Heart right ventricle (tissue), 16 donors: ENCODE results near the gene HSPB9. TPM values are rescaled to one million over a fixed set of nuclear protein-coding genes. Genes with fewer than 3 reads are reported as not detected.

Experiments
- ATAC-seq, 8 donors: fragments of 200-7000 bp; cut with Tn5 transposase; one replicate each; pipeline ENCODE4 v1.9.1; 2020; ENCODE audit warnings: mild to moderate bottlenecking in 8 of 8, moderate library complexity in 8 of 8, moderate number of reproducible peaks in 1 of 8
- DNase-seq, 2 donors: peaks; one replicate each; pipeline ENCODE4 v3.0.0-alpha.2; 2020
- H3K27ac ChIP-seq, 10 donors: fragments of 200-600 bp; sonication (generic) in 2 of 10; one replicate each; pipeline versions ENCODE4 v1.5.0 to v1.8.0; 2020 to 2022; ENCODE audit warnings: mild to moderate bottlenecking in 3 of 10
- H3K27me3 ChIP-seq, 7 donors: fragments of 200-600 bp; one replicate each; pipeline ENCODE4 v1.8.0; 2021 to 2022; ENCODE audit warnings: mild to moderate bottlenecking in 2 of 7
- H3K36me3 ChIP-seq, 9 donors: fragments of 200-600 bp; sonication (generic) in 1 of 9; one replicate each; pipeline versions ENCODE4 v1.5.0 to v1.8.0; 2020 to 2022; ENCODE audit warnings: mild to moderate bottlenecking in 2 of 9
- H3K4me1 ChIP-seq, 9 donors: fragments of 200-600 bp; sonication (generic) in 1 of 9; one replicate each; pipeline versions ENCODE4 v1.5.0 to v1.8.0; 2020 to 2022; ENCODE audit warnings: mild to moderate bottlenecking in 4 of 9
- H3K4me3 ChIP-seq, 10 donors: fragments of 200-600 bp; sonication (generic) in 2 of 10; one replicate each; pipeline versions ENCODE4 v1.5.0 to v1.8.0; 2020 to 2022; ENCODE audit warnings: mild to moderate bottlenecking in 7 of 10, moderate library complexity in 2 of 10
- H3K9me3 ChIP-seq, 11 donors: fragments of 200-600 bp in 10 of 11; sonication (generic) in 2 of 11; one replicate each; pipeline versions ENCODE4 v1.5.0 to v1.8.0; 2013 to 2022; ENCODE audit warnings: mild to moderate bottlenecking in 2 of 11, control low read depth in 1 of 11, moderate library complexity in 1 of 11
- WGBS, 2 donors: extraction: QIAGEN DNeasy Blood & Tissue Kit; methylation state at CpG; one replicate each; pipeline ENCODE4 v1.1.7; 2013; ENCODE audit warnings: inconsistent platforms in 1 of 2; 5-methylcytosine and 5-hydroxymethylcytosine counted together
- intact Hi-C, 10 donors: fragments of 100-400 bp; cut with DNase I; formaldehyde crosslinking; loops; one replicate each; pipeline versions ENCODE4 v1.11.1 to v1.14.2; 2022
- polyA plus RNA-seq, 2 donors: library from polyadenylated mRNA; stranded (reverse); fragments of 200-250 nt; gene quantifications; one replicate each; pipeline ENCODE4 v1.2.3, GENCODE V29; 2013
- total RNA-seq, 10 donors: library from RNA; stranded (reverse); fragmentation: NEBNext Ultra II Directional in 3 of 10; extraction: Animal tissue kit (Norgen Biotek cat#: 25700) in 3 of 10; gene quantifications; one replicate each; pipeline versions ENCODE4 v1.2.1 to v1.2.4, GENCODE V29; 2021 to 2023
- TF ChIP-seq, protein P1 (sequence below), 9 donors: fragments of 200-600 bp; sonication (generic) in 2 of 9; IDR thresholded peaks; one replicate each; pipeline versions ENCODE4 v1.5.0 to v1.8.0; 2021 to 2022; ENCODE audit warnings: antibody characterized with exemption in 9 of 9, mild to moderate bottlenecking in 5 of 9, moderate library complexity in 1 of 9
- donor health status: Arrhythmogenic right ventricular cardiomyopathy.
- donor health status: ischemic (EF 13 %, LVEDD 7.1; RV severe dilation, severe dysfunction).
- donor health status: healthy with polysubstance abuse.
- donor health status: DM: no; HTN: yes; CAD: no.
- donor health status: DM: no; HTN: no; CAD: no.
- donor health status: ischemic (EF 25% LVEDD 6.9; RV normal size, moderate dysfunction).
- donor health status: ischemic (EF 25% LVEDD 5.7; RV mildly dilated, moderate dysfunction).
- donor health status: healthy.
- donor health status: DM: yes; HTN: yes; CAD: no.
- donor health status: Ischemic cardiomyopathy.
- donor health status: ischemic (EF 35%, LVEDD 5.7; RV mildly dilated, moderate dysfunction).
- donor health status: nonischemic (EF 11% LVEDD 7.7; RV severe dilation, severe dysfunction).
- donor health status: DM: yes; HTN: yes; CAD: no.
- donor health status: PGD.
- donor health status: ischemic (EF 29% LVEDD 5.4; RV normal size, mild dysfunction).
- donor health status: nonischemic (EF 23%, LVEDD 6.1; RV moderate dilation, normal function).

Gene HSPB9
- total and polyA plus RNA-seq, 12 donors = 0.01 to 0.29 (median 0.23) TPM; not detected in 9

DNA sequence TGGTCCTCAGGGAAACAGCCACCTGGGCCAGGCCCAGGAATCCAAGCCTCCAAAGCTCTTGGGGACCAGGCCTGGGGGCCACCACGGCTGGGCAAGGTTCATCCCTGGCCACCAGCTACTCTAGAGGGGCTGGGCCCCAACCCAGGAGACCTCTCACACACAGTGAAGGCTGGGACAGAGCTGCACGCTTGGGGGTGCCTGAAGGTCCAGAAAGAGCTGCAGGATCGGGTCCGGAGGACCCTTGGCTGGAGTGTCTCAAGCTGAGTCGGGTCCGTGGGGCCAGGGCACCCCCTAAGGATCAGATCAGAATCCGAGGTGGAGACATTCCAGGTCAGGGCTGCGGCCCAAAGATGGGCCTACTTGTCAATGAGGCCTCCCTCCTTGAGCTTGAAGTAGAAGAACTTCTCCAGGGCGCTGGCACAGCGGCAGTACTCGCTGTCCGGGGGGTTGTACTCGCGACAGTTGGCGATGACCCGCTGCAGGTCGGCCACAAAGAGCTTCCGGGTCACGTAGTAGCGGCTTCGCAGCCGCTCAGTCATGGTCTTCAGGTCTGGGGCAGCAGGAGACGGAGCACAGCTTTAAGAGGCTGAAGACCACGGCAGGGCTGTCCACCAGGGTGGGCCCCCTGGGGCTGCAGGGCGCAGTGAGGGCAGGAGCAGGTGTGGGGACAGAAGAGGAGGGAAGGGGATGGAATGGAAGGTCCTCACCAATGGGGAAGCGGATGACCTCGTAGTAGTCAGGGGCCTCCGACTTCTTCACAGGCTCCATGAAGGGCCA lies 9.1 kb upstream of the HSPB9 start:
- peaks cover 0 to 76% (median 0%) of the 10 kb centered on the region in 9 donors for H3K36me3 ChIP-seq
- peak overlapping the region in 1 of 10 donors; percentile 65 for H3K4me3 ChIP-seq
- DNase-seq (no peak), ATAC-seq (no peak)
- TF ChIP-seq, protein P1, sequence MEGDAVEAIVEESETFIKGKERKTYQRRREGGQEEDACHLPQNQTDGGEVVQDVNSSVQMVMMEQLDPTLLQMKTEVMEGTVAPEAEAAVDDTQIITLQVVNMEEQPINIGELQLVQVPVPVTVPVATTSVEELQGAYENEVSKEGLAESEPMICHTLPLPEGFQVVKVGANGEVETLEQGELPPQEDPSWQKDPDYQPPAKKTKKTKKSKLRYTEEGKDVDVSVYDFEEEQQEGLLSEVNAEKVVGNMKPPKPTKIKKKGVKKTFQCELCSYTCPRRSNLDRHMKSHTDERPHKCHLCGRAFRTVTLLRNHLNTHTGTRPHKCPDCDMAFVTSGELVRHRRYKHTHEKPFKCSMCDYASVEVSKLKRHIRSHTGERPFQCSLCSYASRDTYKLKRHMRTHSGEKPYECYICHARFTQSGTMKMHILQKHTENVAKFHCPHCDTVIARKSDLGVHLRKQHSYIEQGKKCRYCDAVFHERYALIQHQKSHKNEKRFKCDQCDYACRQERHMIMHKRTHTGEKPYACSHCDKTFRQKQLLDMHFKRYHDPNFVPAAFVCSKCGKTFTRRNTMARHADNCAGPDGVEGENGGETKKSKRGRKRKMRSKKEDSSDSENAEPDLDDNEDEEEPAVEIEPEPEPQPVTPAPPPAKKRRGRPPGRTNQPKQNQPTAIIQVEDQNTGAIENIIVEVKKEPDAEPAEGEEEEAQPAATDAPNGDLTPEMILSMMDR (IDR thresholded peaks at IDR 0.05) = no peak
- no peaks in the 10 kb centered on the region for H3K27me3 ChIP-seq
- 92 to 93% methylated on average over 28 of the region's 28 CpGs for WGBS, 2 donors
- no peaks in the 10 kb centered on the region for H3K9me3 ChIP-seq
- H3K27ac ChIP-seq = peak overlapping the region in 9 of 10 donors; percentile 69 to 93 (median 91)
- intact Hi-C loops = loop anchor here in 3 of 10 donors (2.0 to 5.0 kb wide), 3 partner anchors 46 to 149 kb away; no protein-coding TSS in a partner anchor
- peaks cover 7 to 36% (median 17%) of the 10 kb centered on the region in 9 donors for H3K4me1 ChIP-seq

DNA sequence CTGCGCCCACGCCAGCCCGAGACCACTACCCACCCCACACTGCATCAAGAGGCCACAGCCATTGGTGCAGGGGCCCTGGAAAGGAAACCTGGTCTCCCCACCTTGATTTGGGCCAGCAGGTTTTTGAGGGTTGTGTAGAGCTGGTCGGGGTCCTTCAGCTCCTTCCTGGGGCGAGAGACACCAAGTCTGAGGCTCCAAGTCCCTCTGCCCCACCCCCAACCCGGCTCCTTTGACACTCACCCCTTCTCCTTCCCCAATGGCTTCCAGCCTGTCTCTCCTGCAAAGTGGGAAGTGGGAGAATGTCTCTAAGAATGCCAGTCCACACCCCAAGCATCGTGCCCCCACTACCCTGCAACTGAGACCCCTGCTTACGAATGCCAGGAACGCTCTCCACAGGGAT lies 8.5 kb upstream of the HSPB9 start:
- intact Hi-C loops = loop anchor here in 3 of 10 donors (2.0 to 5.0 kb wide), 3 partner anchors 47 to 149 kb away; no protein-coding TSS in a partner anchor
- DNase-seq = no peak
- TF ChIP-seq, protein P1 (IDR thresholded peaks at IDR 0.05) = no peak
- H3K27ac ChIP-seq = no peak overlapping the region
- 95 to 97% methylated on average over 9 of the region's 9 CpGs for WGBS, 2 donors
- no peaks in the 10 kb centered on the region for H3K9me3 ChIP-seq
- H3K27me3 ChIP-seq = no peaks in the 10 kb centered on the region
- H3K4me3 ChIP-seq = no peak overlapping the region
- H3K36me3 ChIP-seq = peaks cover 0 to 75% (median 0%) of the 10 kb centered on the region in 9 donors
- no peak for ATAC-seq
- peaks cover 7 to 40% (median 17%) of the 10 kb centered on the region in 9 donors for H3K4me1 ChIP-seq

DNA sequence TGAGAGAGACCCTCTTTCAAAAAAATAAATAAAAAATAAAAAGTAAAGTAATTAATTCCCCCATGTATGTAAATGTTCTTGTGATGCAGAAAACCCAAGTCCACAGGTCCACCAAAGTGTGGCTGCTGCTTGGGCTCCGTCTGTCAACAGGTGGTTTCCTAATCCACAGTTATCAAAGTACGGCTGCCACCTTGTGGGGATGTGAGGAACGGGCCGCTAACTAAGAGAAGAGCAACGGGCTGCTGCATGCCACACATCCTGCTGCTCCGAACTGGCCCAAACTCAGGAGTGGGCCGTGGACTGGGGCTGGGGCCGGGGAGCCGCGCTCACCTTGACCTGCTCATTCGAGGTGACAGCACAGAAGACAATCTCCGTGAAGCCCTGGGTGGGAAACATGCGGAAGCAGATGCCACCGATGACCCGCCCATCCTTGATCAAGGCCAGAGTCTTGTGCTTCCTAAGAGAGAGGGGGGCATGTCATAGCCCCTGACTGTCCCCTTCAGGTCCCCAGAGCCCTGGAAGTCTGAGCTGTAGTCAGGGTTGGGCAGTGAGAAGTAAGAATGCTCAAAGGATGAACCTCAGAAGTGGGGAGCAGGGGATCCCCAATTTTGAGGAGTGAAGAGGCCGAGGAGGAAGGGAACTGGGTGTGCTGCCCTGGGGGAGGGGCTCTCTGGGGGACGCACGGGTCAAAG lies 5.8 kb upstream of the HSPB9 start:
- Histone ChIP-seq H3K36me3 (peaks cover 0 to 67% (median 0%) of the 10 kb centered on the region in 9 donors), H3K9me3 (no peaks in the 10 kb centered on the region), H3K27ac (no peak overlapping the region), H3K27me3 (no peaks in the 10 kb centered on the region), H3K4me1 (peaks cover 11 to 46% (median 26%) of the 10 kb centered on the region in 9 donors), H3K4me3 (no peak overlapping the region)
- ATAC-seq (peak in 6 of 8 donors; percentile 19 to 37 (median 28)), DNase-seq (peak; percentile 75 to 85)
- intact Hi-C loops = loop anchor here (1.0 to 5.0 kb wide), 12 partner anchors 50 to 155 kb away; partner anchors contain the start of genes CNP (in 2 of the 10), KCNH4 (in 2 of the 10) and NKIRAS2 (in 2 of the 10)
- WGBS, 2 donors = 34 to 38% methylated on average over 18 of the region's 18 CpGs
- TF ChIP-seq, protein P1 (IDR thresholded peaks at IDR 0.05) = peak; percentile 50 to 86 (median 82)
